ENCODE results near the gene GMDS. TPM values are rescaled to one million over a fixed set of nuclear protein-coding genes. Genes with fewer than 3 reads are reported as not detected.

The GMDS gene
- total RNA-seq, 2 donors from 2014 or later: 25.4 to 29.5 TPM

GRCh38 chr6:1586861-1587450, 658.4 kb downstream of the GMDS start:
- H3K9ac ChIP-seq (ENCODE audit: extremely low read depth, low read length, poor library complexity, severe bottlenecking): no peak overlapping the region
- Mint-ChIP-seq H3K4me1 (peaks cover 5% of the 10 kb centered on the region), H3K9me3 (no peaks in the 10 kb centered on the region), H3K27ac (no peak overlapping the region), H3K27me3 (ENCODE audit: insufficient read depth) (peaks cover 14% of the 10 kb centered on the region), H3K4me3 (no peak overlapping the region), H3K36me3 (ENCODE audit: low read depth) (no peaks in the 10 kb centered on the region)
- no peak overlapping the region for H3K27ac ChIP-seq (ENCODE audit: low read depth, low read length)
- no peak for TF ChIP-seq CTCF (conservative IDR thresholded peaks at IDR 0.05)
- H3K27me3 ChIP-seq (ENCODE audit: control insufficient read depth, insufficient read depth, low read length, poor library complexity, severe bottlenecking): no peaks in the 10 kb centered on the region
- DNase-seq: no peak
- 89 to 93% methylated on average over 4 to 5 of the region's 5 CpGs for whole genome bisulfite sequencing, 2 experiments (ENCODE audit: insufficient coverage in 1 of 2, insufficient read length in 1 of 2)
- no peaks in the 10 kb centered on the region for H3K4me1 ChIP-seq (ENCODE audit: control insufficient read depth, insufficient read depth, low read length)
- H3K4me3 ChIP-seq (ENCODE audit: low read length): no peak overlapping the region
- no peaks in the 10 kb centered on the region for H3K36me3 ChIP-seq (ENCODE audit: control insufficient read depth, insufficient read depth, low read length)
- H3K9me3 ChIP-seq (ENCODE audit: control insufficient read depth, low read length): peaks cover 6% of the 10 kb centered on the region

GRCh38 chr6:1586256-1586655, 659.1 kb downstream of the GMDS start:
- H3K27me3 ChIP-seq (ENCODE audit: control insufficient read depth, insufficient read depth, low read length, poor library complexity, severe bottlenecking): no peaks in the 10 kb centered on the region
- H3K27ac ChIP-seq (ENCODE audit: low read depth, low read length): no peak overlapping the region
- no peak overlapping the region for H3K4me3 Mint-ChIP-seq
- no peak for TF ChIP-seq CTCF (conservative IDR thresholded peaks at IDR 0.05)
- H3K4me3 ChIP-seq (ENCODE audit: low read length): no peak overlapping the region
- no peaks in the 10 kb centered on the region for H3K9me3 Mint-ChIP-seq
- whole genome bisulfite sequencing, 2 experiments (ENCODE audit: insufficient coverage in 1 of 2, insufficient read length in 1 of 2): 88 to 100% methylated on average over 3 to 7 of the region's 7 CpGs
- H3K27ac Mint-ChIP-seq: no peak overlapping the region
- DNase-seq: no peak
- H3K9ac ChIP-seq (ENCODE audit: extremely low read depth, low read length, poor library complexity, severe bottlenecking): no peak overlapping the region
- no peaks in the 10 kb centered on the region for H3K4me1 ChIP-seq (ENCODE audit: control insufficient read depth, insufficient read depth, low read length)
- no peaks in the 10 kb centered on the region for H3K36me3 Mint-ChIP-seq (ENCODE audit: low read depth)
- H3K4me1 Mint-ChIP-seq: peaks cover 5% of the 10 kb centered on the region
- peaks cover 18% of the 10 kb centered on the region for H3K27me3 Mint-ChIP-seq (ENCODE audit: insufficient read depth)
- H3K36me3 ChIP-seq (ENCODE audit: control insufficient read depth, insufficient read depth, low read length): no peaks in the 10 kb centered on the region
- H3K9me3 ChIP-seq (ENCODE audit: control insufficient read depth, low read length): peaks cover 6% of the 10 kb centered on the region

- H3K4me1 Mint-ChIP-seq: peaks cover 5% of the 10 kb centered on the region
- Histone ChIP-seq H3K9ac (ENCODE audit: extremely low read depth, low read length, poor library complexity, severe bottlenecking) (no peak overlapping the region), H3K36me3 (ENCODE audit: control insufficient read depth, insufficient read depth, low read length) (no peaks in the 10 kb centered on the region), H3K27ac (ENCODE audit: low read depth, low read length) (no peak overlapping the region), H3K9me3 (ENCODE audit: control insufficient read depth, low read length) (peaks cover 6% of the 10 kb centered on the region), H3K4me3 (ENCODE audit: low read length) (no peak overlapping the region), H3K27me3 (ENCODE audit: control insufficient read depth, insufficient read depth, low read length, poor library complexity, severe bottlenecking) (no peaks in the 10 kb centered on the region), H3K4me1 (ENCODE audit: control insufficient read depth, insufficient read depth, low read length) (no peaks in the 10 kb centered on the region)
- no peaks in the 10 kb centered on the region for H3K36me3 Mint-ChIP-seq (ENCODE audit: low read depth)
- TF ChIP-seq CTCF (conservative IDR thresholded peaks at IDR 0.05): no peak
- no peak overlapping the region for H3K27ac Mint-ChIP-seq
- no peak overlapping the region for H3K4me3 Mint-ChIP-seq
- 86 to 92% methylated on average over 10 to 12 of the region's 12 CpGs for WGBS, 2 experiments (ENCODE audit: insufficient coverage in 1 of 2, insufficient read length in 1 of 2)
- DNase-seq: no peak
- H3K9me3 Mint-ChIP-seq: no peaks in the 10 kb centered on the region
- peaks cover 18% of the 10 kb centered on the region for H3K27me3 Mint-ChIP-seq (ENCODE audit: insufficient read depth)
Observed at GRCh38 chr6:1585669-1586049, 659.7 kb downstream of the GMDS start.

Measured in endodermal cell (in vitro differentiated cells).